Skeletal muscle cell (primary cell): ENCODE measurements around the gene ELOVL7.
"Not testable (repeated sequence)": the region's sequence is repeated elsewhere in the genome, so short reads cannot be mapped to it uniquely, and the experiment has no call there.

Experiments used
- DNase-seq: peaks from one replicate; pipeline ENCODE4 v3.0.0-alpha.2; 2010; ENCODE audit warnings: low read depth
- H3K4me3 ChIP-seq: 2 replicates; pipeline ENCODE4 v1.5.1; 2011; ENCODE audit warnings: low read depth, mild to moderate bottlenecking, control low read depth, low read length, moderate library complexity

ELOVL7 gene

GRCh38 chr5:60835554-60835953 is 8.5 kb downstream of the ELOVL7 start:
- no peak overlapping the region for H3K4me3 ChIP-seq
- no peak for DNase-seq

GRCh38 chr5:60833520-60833919 is 10.5 kb downstream of the ELOVL7 start:
- no peak for DNase-seq
- no peak overlapping the region for H3K4me3 ChIP-seq

DNA sequence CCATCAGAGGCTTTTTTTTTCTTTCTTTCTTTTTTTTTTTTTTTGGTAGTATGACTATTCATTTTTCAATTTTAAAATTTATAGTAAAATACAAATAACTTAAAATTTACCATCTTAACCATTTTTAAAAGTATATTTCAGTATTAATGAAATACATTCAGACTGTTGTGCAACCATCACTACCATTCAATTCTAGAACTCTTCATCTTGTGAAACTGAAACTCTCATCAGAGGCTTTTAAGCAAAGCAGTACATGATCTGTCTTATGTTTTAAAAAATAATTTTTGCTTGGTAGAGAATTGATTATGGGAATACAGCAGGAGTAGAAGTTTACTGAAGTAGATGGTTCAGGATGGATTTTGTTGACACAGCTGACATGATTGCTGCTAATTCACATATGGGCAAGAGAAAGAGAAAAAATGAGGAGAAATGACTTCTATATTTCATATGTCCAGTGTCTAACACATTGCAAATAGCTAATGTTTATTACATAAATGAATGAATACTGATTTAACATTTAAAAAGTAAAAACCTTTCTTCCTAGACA is 13.4 kb downstream of the ELOVL7 start:
- H3K4me3 ChIP-seq: no peak overlapping the region
- DNase-seq: no peak

DNA sequence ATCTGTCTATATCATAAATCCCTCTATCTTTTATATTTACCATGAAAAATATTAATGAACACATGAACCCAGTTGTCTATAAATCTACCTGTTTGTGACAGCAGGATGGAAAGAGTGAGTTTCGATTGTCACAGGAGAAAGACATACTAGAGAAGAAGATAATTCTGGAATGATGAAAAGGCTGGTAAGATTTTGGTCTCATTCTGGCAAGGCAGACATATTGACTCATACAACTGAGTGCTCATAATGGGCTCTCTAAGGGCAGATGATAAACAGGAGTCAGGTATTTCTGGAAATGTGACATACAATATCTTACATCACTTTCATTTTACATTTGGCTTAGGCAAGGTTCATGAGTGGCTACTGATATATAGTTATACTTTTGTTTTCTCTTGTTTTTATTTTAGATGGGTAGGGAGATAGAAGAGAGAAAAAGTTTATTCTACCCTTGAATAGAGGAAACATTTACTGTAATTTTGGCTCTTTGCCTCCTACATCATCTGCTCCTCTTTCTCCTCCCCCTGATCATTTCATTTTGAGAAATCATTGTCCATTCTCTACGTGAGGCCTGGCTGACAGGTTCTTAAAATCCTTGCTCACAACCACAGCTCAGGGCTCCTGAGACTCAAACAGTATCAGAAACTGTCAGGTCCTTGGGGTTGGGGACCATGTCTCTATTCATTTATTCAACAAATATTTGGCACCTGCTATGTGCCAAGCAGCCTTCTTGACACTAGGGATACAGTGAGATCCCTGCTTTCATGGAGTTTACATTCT is 14.4 kb downstream of the ELOVL7 start:
- DNase-seq: no peak
- no peak overlapping the region for H3K4me3 ChIP-seq

DNA sequence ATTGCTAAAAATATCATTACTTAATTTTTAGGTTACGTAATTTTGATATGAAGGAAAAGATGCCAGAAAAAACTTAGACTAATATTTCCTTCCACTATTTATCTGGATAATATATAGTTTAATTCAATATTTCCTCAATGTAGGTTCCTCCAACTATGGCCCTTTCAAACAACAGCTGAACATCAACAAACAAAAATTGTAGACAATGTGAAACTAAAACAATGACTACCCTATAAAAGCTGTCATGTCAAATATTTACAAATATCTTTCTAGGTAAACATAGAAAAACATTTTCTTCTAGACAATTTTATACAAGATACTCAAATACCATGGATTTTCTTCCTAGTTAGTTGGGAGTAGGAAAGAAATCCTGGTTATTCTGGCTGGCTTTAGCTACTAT is 16.9 kb downstream of the ELOVL7 start:
- no peak overlapping the region for H3K4me3 ChIP-seq
- DNase-seq: no peak

DNA sequence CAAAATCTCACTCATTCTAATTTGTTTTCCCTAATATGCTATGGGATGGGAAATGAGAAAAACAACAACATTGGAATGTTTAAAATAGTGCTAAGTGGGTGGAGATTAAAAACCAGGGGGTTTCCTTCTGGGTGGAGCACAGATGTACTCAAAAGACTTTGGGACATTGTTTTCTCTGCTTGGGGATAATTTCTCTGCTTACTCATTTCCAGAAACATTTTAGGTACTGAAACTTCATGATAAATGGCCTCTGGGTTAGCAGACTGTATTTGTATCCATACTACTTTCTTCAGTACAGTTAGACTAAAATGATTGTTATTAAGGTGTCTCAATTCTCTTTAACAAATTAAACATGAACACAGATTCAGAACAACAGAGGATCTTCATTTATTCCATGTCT is 17.4 kb downstream of the ELOVL7 start:
- H3K4me3 ChIP-seq: no peak overlapping the region
- DNase-seq: no peak

DNA sequence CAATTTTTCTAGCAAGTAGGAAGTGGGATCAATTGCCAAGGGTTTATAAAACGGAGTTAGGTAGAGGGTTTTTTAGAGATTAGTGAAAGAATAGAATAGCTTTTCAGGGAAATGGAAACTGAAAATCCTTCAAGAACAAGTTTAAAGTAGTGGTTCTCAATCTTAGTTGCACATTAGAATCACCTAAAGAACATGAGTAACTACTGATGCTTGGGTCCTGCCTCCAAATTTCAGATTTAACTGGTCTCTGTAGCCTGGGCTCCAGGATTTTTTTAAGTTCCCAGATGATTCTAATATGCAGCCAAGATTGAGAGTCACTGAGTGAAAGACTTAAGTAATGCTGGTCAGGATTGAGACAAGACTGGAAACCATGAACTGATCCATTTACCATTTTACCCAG is 20.5 kb downstream of the ELOVL7 start:
- no peak for DNase-seq
- H3K4me3 ChIP-seq: no peak overlapping the region

- DNase-seq: no peak
- no peak overlapping the region for H3K4me3 ChIP-seq
Measured at GRCh38 chr5:60822285-60822556, 21.8 kb downstream of the ELOVL7 start.

DNA sequence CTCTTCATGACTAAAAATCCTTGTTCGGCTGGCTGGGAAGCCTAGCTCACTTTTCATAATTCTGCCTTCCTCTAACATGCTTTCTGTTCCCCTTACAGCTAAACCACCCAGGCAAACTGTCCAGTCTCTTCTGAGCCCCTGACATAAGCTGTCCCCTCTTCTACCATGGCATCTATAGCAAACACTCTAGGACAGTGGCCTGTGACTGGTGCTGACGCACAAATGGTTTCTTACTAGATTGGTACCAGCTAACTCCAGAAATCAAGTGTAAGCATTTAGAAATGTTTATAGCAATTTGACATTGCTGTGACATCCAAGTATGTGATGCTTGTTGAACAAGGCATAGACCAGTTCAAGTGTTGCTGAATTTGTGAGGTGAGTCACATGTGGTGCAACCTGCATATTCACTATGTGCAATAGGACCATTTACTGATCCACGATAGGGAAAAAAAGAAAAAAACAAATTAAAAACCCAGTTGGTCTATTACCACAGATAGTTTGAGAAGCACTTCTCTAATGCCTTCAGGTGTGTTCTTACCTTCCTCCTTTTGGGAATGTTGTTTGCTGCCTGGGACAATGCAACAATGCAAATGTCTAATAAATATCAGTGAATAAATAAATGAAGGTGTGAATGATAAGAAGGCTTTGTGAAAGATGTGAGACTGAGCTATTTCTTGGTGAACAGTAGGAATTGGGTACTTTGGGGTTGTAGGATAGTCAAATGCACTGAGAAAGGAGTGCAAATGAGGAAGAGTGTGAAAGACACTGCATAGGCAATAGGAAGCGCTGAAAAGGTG is 22.4 kb downstream of the ELOVL7 start:
- no peak overlapping the region for H3K4me3 ChIP-seq
- DNase-seq: no peak

DNA sequence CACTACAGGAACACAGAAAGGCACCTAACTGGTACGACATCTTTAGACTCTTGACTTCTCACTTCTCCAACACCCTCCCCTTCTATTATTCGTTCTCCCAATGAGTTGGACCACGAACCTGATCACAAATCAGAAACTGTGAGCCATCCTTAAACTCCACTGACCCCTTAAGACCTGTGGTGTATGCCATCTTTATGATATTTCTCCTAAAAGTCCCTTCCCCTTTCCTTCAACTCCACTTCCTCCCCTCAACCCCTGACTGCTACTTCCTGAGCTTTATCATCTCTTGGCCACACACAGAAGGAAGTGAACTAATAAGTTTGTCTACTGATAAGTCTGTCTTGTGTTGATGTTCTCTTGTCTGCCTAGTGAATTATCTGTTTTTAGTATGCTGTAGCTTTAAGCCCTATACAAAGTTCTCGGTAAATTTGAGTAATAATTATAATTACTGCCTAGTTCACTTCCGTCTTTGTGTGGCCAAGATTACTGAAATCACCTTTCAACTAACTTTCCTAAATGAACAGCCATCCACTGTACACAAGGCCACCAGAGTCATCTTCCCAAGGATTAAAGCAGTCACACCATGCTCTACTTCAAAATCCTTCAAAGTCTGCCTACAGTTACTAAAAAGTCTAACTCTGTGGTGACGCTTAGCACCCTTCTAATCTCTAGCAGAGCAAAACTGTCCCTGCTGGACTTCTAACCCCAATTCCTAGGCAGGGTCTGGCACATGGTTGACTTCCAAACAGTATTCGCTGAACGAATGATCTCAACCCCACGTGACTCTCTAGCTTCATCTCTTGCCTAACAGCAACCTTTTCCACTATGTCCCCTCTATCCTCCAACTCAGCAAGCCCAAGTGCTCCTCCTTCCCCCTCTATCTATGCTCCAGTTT is 23.2 kb downstream of the ELOVL7 start:
- DNase-seq: no peak
- H3K4me3 ChIP-seq: no peak overlapping the region

- not testable (repeated sequence) for DNase-seq, H3K4me3 ChIP-seq
Measured at GRCh38 chr5:60816138-60816537, 27.9 kb downstream of the ELOVL7 start.

DNA sequence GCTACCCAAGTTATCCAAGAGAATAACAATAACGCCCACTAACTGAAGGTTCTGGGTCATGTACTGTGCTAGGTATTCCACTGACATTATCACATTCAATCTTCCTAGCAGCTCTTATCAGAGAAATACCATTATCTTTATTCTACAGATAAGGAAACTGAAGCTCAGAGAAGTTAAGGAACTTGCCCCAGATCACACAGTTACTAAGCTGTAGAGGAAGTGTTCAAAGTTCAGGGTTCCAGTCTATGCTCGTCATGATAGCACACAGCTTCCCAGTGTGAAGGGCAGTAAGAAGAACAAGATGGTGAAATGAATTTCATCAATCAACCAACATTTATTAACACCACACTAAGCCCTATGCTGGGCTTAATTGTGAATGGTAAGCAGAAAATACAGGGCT is 29.6 kb downstream of the ELOVL7 start:
- DNase-seq: no peak
- H3K4me3 ChIP-seq: no peak overlapping the region

DNA sequence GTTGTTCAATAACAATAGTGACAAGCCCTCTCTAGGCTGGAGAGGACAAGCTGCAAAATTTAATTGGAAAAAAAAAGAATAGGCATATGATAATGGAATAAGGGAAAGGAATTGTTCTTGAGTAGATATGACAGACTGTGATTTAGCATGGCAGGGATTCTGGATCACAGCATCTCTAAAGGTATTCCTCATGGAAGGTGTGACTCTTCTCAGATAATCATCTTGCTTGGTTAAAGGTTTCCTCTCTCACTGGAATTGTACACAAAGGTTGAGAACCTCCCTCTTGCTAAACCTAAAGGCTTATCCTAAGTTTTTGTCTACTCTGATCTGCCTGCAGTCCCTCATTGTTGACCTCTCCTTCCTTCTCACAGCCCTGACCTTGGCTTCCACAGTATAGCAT is 31.6 kb downstream of the ELOVL7 start:
- no peak overlapping the region for H3K4me3 ChIP-seq
- DNase-seq: no peak

DNA sequence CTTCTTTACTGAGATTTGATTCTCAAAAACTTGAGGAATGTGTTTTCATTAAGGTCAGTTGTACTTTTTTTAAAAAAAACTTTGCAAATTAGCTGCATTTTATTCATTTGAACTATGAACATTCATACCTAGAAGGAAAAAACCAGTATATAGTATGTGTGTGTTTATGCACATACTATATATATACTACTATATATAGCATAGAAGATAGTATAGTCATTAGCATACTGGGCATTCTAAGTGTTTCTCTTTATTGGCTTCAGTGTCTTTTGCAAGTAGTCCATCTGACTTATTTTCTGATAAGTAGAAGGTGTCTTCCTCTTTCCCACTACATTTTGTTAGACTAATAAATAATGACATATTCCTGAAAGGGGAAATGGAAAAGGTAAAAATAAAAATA is 33.0 kb downstream of the ELOVL7 start:
- no peak for DNase-seq
- H3K4me3 ChIP-seq: no peak overlapping the region

GRCh38 chr5:60810438-60811085 is 33.5 kb downstream of the ELOVL7 start:
- DNase-seq: peak; percentile 4

DNA sequence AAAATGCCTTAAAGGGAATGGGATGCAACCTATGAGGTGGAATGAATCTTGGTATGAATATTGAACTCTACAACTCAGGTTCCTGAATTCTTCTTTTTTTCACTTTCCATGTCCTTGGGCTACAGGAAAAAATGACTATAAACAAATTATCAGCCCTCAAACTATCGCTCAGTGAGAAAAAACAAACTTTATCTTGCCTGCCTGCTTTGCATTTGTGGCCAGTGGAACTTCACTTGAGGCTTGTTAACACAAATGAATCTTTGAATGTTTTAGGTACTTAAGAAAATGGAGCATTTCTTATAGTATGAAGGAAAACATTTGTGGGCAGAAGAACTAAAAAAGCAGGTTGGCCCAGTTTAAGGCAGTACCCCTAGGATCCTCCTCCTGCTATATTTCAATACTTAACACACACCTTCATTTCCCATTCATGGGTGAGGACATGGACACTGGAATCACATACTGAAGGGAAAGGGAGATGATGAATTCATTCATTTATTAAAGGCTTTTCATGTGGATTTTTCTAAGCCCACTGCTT is 34.1 kb downstream of the ELOVL7 start:
- no peak overlapping the region for H3K4me3 ChIP-seq
- DNase-seq: no peak

More at GRCh38 chr5:60810438-60811085, 33.5 kb downstream of the ELOVL7 start:
- H3K4me3 ChIP-seq: no peak overlapping the region

- no peak for DNase-seq
- no peak overlapping the region for H3K4me3 ChIP-seq
Measured at GRCh38 chr5:60806591-60807243, 37.4 kb downstream of the ELOVL7 start.

DNA sequence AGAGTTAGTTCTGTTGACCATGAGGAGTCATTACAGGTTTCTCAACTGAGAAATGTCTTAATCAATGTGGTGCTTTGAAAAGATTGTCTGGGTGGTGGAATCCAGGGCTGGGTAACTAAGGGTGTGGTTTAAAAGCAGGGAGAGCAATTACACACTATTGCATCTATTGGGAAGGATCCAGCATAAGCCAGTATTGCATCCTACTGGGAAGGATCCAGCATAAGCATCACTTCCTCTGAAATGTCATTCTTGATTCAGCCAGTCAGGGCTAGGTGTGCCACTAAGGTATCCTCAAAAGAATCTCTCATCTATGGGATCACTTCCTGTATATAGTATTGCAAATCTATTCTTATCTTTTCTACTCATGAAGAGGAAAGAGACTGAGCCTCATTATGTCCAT is 38.6 kb downstream of the ELOVL7 start:
- no peak overlapping the region for H3K4me3 ChIP-seq
- no peak for DNase-seq

DNA sequence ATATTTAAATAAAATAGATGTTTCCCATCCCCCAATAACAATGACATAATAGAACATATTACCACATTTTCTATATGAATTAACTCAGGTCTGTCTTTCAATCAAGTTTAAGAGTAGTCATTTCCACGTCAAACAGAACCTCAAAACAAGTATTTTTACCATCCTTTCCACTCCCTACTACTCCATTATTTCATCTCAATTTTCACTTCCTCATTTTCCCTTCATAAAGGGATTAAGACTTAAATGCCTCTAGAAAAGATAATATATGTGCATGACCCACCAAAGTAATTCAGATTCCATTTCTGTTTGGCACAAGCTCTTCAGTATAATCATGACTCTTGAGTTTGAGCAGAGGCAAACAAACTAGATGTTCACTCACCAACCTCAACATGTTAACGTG is 40.4 kb downstream of the ELOVL7 start:
- no peak overlapping the region for H3K4me3 ChIP-seq
- no peak for DNase-seq
